GM13976 (cell line): ENCODE results near the gene NUP62.

Experiments
- DNase-seq: peaks from one replicate; pipeline ENCODE4 v3.0.0; 2012; ENCODE audit warnings: low spot score
- CTCF ChIP-seq: IDR thresholded peaks from 2 replicates; pipeline ENCODE4 v1.5.1; 2012; ENCODE audit warnings: borderline replicate concordance, mild to moderate bottlenecking; ENCODE audit not compliant: insufficient read depth; ENCODE audit errors: extremely low read depth, missing control alignments, control extremely low read depth
- in situ Hi-C: fragments of 300-500 bp; cut with MboI; formaldehyde crosslinking; loops from one replicate; pipeline ENCODE4 v1.12.0; 2022; ENCODE audit warnings: low sequenced_read_pairs, mixed read lengths, inconsistent platforms; ENCODE audit not compliant: unreplicated experiment

The NUP62 gene

GRCh38 chr19:49957262-49957915 lies 28.1 kb upstream of the NUP62 start:
- no peak for DNase-seq
- TF ChIP-seq CTCF = no peak
- in situ Hi-C loops = no loop called here

DNA sequence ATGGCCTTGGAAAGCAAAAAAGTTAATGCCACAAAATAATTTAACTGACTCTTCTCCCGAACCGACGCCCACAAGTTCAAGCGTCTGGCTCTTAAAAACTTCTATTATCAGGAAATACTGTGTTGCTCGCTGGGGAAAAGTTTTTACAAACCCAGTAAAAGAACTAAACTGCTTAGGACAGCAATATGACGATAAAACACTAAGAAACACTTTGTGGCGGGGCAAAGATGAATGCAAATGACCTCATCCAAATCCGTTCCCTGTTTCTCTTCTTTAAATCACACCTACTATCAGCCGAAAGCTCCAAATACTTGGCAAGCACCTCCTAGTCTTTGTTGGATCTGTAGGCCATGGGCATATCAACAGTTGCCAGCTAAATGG lies 26.8 kb upstream of the NUP62 start:
- in situ Hi-C loops = no loop called here
- TF ChIP-seq CTCF = no peak
- no peak for DNase-seq

DNA sequence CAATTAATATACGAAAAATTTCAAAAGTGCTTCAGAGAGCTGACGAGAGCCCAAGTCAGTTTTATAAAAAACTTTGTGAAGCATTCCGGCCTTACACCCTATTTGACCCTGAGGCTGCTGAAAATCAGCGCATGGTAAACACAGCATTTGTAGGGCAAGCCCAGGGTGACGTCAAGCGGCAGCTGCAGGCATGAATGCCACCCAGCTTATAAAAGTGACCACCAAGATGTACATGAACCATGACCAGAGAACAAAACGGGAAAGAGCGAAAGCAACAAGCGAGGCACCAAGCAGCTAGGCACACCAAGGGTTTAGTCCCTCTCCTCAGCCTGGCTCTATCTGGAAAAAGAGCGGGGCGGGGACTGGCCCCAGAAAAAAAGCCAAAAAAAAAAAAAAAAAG lies 25.6 kb upstream of the NUP62 start:
- DNase-seq = no peak
- no peak for TF ChIP-seq CTCF
- in situ Hi-C loops = no loop called here

- TF ChIP-seq CTCF = no peak
- in situ Hi-C loops = no loop called here
- no peak for DNase-seq
Observed at GRCh38 chr19:49954092-49954829, 25.0 kb upstream of the NUP62 start.

- TF ChIP-seq CTCF = no peak
- DNase-seq = no peak
- in situ Hi-C loops = no loop called here
Observed at GRCh38 chr19:49953416-49953815, 24.1 kb upstream of the NUP62 start.

GRCh38 chr19:49952906-49953305 lies 23.6 kb upstream of the NUP62 start:
- in situ Hi-C loops = no loop called here
- DNase-seq = no peak
- TF ChIP-seq CTCF = no peak
